Mucosa of gallbladder (tissue), 1 donor: ENCODE results near the gene WDFY4. TPM values are rescaled to one million over a fixed set of nuclear protein-coding genes. Genes with fewer than 3 reads are reported as not detected.

ENCODE experiments used
- DNase-seq: peaks from one replicate; pipeline ENCODE4 v3.0.0-alpha.2; 2020; ENCODE audit warnings: low spot score
- total RNA-seq: library from RNA; stranded (reverse); gene quantifications from one replicate; pipeline ENCODE4 v1.2.1, GENCODE V29; 2021
- donor health status: DM: no; HTN: no; CAD: no.

The WDFY4 gene
- total RNA-seq, 1 donor from 2014 or later, result 8.7 TPM

DNA sequence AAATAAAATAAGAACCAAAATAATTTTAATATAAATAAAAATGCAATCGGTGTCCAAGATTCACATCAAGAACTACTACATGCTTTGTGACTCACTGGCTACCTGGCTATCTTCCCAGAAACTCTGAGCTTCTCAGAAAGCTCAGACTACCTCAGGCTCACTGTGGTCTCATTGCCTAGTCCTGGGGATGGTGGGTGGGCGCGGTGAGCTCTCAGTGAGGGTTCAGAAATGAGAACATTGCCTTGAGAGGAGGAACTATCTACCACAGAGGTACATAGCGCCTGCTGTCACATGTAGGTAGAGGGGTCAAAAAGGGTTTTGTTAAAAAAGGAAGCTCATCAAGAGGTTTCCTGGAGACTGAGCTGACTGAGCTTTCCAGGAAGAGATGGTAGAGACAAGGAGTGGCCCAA, 108.0 kb downstream of the WDFY4 start:
- DNase-seq, result peak; percentile 57

DNA sequence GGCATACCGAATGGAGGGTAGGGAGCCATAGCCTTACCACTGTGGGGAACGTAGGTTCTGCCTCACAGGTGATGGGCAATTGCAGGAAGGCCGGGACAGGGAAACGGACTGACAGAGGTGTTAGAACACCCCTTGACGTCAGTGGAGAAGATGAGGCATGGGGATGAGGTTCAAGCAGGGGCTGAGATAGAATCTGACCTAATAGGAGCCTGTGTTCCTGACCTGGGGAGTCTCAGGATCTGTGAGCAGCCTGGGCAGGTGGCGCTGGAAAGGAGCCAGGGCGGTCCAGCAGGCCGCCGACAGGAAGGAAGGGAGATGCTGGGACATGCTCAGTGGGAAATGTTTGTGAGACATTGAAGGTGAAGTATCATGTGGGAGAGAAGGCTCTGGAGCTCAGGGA, 109.4 kb downstream of the WDFY4 start:
- no peak for DNase-seq

DNA sequence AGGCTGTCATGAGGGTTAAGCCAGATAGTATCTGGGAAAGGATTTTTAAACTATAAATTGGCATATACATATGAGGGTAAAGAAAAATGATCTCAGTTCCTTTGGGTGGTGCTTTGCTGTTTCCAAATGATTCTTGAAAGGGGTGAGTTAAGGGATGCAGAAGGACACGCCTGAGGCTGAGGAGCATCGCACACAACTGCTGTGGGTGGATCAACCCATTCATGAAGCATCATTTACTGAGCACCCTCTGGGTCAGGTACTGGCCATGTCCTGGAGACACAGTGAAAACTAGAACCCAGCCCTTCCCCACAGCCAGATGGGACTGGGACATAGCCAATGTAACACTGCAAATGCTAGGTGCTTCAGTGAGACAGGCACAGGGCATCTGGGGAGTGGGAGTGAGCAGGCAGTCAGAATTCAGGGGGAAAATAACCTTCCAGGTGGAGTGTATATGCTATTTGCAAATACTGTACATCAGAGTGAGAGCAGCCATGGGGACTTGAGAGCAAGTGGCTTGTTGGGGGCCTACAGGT, 112.1 kb downstream of the WDFY4 start:
- DNase-seq, result no peak

DNA sequence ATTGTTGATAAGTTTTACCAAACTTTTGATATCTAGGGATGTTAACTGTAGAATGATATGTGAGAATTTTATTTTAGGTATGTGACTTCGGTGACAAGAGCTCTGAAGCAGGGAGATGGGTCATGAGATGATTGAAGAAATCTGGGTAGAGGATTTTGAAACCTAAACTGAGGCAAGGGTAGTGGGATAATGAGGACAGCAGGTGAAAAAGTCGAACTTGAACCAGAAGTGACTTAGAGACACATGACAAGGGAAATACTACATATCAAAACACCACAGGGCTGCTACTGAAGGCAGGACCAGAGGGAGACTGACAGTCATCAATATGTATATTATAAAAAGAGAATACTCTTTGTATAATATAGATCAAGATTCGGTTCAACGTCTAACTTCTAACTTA, 113.2 kb downstream of the WDFY4 start:
- DNase-seq, result no peak

DNA sequence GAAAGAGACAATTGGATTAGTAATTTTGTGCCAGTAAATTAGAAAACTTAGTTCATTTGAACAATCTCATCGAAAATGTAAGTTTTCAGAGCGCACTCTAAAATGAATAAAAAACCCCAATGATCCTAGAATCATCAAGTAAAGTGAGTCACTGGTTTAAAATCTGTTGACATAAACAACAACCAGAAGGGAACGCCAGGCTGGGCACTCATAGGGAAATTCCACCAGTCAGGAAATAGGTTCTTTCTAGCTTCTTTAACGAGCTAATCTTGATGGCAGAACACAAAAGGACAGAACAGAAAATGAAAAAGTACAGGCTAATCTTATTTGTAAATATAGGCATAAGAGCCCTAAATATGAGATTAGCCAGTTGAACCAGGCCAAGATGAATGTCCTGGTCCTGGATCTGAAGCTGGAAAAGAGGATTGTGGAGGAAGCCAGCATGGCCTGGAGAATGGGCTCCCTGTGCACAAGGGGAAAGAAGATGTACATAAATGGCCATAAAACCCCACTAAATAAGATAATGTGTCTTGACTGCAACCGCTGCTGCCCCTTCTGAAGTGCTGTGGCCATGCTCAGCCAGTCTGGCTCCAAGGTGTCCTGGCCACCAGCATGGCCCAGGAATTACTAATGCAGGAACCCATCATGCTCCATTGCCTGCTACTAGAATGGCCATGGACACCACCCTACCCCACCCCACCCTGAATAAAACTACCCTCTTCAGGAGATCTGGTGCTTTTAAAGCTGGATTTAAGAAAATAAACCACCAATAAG, 114.0 kb downstream of the WDFY4 start:
- DNase-seq, result no peak

DNA sequence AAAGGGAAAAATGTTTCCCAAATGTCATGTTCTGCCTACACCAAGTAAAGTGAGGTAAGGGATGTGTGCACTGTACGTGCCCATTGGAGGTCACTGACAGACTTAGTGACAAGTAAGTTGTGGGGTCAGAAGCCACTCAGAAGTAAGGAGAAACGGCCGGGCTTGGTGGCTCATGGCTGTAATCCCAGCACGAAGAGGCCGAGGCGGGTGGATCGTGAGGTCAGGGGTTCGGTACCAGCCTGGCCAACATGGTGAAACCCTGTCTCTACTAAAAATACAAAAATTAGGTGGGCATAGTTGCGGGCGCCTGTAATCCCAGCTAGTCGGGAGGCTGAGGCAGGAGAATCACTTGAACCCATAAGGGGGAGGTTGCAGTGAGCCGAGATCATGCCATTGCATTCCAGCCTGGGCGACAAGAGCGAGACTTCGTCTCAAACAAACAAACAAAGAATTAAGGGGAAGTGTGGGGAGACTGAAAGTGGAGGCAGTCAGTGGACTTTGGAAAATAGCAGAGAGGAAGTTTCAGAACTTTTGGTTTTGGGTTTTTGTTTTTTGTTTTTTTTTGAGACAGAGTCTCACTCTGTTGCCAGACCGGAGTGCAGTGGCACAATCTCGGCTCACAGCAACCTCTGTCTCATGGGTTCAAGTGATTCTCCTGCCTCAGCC, 114.8 kb downstream of the WDFY4 start:
- no peak for DNase-seq

DNA sequence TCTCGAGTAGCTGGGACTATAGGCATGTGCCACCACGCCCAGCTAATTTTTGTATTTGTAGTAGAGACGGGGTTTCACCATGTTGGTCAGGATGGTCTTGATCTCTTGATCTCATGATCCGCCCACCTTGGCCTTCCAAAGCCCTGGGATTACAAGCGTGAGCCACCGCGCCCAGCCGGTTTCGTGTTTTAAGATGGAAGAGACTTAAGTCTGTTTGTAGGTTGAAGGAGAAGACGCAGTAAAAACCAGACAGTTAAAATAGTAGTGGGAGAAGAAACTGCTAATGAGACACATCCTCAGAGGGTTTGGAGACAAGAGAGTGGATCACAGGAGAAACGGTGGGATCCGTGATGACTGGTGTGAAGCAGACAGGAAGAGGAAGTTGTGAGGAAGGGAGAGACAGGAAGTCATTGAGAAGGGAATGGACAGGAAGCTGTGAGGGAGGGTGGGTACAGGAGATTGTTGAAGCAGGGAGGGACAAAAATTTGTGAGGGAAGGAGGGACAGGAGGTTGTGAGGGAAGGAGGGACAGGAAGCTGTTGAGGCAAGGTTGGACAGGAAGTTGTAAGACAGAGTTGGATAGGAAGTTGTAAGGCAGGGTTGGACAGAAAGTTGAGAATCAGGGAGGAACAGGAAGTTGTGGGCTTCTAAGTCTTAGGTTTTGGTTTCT, 115.5 kb downstream of the WDFY4 start:
- no peak for DNase-seq

DNA sequence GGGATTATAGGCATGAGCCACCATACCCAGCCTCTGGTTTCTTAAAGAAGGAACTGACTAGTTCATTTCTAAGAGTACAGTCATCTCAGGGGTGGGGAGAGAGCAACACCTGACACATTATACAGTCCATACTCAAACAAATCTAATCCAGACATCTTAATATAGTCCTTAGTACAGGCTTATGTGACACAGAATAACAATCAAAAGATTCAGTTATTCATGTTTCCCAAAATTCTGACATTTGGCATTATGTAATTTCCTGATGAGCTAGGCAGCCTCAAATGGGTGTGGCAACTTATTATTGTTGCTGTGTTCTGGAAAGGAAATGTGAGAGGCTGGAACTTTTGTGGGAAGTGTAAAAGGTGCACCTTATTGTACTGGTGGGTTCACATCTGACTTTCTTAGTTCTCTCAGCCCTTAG, 116.3 kb downstream of the WDFY4 start:
- no peak for DNase-seq

DNA sequence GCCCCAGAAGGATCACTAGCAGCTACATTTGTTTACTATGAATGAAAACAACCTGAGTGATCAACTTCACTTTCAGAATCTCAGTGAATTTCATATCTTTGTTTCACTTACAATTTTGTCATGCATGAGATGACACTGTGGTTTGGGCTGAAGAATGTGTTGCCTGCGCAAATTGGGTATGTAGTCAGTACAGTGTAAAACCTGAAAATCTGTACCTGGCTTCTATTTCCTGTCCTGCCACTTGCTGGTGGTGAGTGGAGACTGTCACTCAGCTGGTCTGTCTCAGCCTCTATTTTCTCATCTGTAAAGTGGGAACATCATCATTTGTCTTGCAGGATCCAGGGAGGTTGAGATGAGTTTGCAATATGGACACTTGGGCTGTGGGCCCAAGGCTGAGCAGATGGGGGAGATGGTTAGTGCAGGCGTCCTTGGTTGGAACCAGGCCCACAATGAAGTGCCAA, 118.0 kb downstream of the WDFY4 start:
- no peak for DNase-seq

DNA sequence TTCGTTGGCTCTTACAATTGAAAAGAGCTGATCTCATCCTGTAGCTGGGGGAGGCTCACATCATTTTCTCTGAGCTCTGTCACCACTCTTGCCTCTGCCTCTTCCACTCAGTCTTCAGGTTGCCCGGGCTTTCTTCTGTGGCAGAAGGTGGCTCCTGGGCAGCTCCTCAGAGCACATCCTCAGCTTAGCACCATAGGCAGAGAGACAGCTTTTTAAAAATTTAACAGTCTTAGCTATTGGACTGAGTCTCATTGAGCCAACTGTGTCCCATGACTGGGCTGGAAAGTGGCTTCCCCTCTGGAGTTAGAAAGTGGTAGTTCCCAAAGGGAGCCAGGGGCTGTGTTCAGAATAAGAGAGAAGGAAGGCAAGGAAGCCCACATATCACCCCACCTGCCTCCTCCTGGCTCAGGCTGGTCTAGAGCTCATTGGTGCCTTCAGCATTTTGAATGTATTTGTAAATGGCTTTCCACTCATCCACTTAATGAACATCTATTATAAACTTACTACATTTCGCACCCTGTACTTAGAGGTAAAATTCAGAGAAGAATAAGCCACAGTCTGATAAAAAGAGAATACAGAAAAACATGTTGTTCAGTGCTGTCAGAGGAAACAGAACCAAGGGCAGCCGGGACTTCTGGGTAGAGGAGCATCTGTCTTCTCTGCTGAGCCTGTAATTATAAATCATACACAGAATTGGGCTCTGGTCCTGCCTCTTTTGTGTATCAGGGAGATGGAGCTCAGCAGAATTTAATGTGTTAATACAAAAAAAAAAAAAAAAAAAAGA, 119.3 kb downstream of the WDFY4 start:
- DNase-seq, result no peak

DNA sequence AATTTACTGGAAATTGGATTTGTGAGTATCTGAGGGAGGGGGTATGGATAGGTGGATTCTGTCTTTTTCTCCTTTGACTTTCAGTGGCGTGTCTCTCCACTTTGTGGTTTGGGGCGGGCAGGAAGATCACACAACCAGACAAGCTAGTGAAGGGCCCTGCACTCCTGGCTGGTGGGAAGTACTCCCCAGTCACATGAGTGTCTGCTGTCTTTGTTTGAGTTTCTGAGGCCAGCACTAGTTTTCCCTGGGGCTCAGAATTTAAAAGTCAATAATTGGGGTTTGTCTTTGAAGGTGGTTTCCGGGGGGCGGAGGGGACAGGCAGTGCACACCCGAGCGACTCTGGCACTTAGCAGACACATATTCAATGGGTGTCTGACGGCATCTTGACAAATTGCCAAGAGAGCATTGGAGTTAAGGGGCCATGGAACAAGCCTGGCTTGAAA, 120.1 kb downstream of the WDFY4 start:
- peak; percentile 16 for DNase-seq

DNA sequence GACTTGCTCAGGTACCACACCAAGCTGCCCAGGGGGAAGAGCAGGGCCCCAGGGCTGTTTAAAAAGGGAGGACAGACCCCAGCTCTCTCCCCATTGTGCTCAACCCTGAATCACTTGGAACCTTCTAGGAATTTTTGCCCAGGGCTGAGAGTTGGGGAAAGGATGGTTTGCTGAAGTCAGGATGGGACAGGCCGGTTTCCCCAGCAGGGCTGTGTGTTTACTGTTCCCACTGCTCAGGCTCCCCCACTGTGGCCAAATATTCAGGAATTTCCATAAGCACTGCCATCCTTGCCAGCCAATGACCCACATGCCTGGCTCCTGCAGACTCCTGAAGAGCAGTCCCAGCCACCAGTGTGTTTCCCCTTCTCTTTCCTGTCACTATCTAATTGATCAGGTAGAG, 120.7 kb downstream of the WDFY4 start:
- no peak for DNase-seq

DNA sequence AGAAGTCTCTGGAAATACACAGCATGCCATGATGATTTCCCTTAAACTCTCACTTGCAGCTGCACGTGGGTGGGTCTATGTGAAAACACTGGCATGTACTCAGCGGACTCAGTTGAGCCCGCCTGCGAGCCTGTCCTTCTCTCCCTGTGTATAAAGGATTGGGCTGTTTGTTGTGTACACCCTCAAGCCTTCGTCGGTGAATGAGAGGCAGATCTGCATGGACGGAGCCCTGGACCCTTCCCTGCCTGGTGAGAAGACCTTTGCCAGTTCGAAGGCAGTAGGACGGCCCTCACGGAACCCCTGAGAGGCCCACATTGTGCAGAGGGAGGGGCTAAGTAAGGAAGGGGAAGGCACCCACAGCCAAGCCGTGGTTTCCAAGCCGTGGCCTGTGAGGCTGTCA, 121.2 kb downstream of the WDFY4 start:
- DNase-seq, result no peak

DNA sequence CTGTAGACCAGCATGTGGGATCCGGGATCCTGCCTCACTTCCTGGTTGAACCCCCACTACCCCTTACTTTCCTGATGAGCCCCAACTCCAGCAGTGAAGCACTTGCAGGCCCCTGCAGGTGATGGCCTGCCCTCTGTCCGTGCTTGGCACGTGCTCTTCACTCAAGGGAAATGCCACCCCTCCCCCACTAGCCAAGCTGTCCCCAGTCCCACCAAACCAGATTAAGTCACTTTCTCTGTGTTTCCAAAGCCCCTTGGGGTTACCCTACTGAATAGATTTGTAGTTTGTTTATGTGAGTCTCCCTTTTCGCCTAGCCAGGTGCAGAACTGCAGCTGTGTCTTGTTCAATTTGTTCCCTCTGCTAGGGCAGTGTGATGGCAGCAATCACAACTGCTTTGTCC, 121.7 kb downstream of the WDFY4 start:
- DNase-seq, result no peak

DNA sequence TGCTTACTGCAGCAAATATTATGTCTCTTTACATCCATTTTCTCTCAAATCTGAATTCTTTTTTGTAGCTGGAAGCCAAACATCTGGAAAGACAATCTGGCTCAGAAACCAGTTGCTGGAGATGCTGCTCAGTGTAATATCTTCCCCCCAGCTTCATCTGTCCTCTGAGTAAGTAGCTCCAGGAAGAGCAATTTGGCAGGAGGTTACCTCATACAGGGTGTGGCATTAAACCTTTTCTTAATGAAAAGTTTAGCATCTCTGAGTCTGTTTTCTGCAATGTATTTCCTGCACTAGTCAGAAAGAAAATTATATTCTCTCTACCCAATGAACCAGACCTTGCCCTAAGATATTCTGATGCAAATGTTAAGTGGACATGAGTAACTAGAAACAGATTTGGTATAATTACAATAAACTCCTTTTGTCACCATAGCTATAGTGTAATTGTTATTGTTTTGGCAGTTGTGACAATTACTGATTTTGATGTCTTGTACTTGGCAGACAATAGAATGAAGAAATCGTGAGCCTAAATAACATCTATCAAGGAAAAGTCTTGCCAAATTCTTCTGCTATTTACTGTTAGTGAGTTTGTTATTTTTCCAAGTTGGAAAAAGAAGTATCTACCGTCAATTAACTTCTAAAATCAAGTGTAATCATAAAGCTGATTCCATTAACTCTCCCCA, 123.3 kb downstream of the WDFY4 start:
- no peak for DNase-seq

DNA sequence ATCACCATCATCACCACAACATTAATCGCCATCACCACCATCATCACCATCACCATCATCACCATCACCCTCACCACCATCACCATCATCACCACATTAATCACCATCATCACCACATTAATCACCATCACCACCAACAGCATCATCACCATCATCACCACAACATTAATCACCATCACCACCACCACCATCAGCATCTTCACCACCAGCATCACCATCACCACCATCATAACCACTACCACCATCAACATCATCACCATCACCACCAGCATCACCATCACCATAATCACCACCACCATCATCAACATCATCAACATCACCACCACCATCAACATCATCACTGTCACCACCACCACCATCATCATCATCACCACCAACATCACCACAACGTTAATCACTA, 124.6 kb downstream of the WDFY4 start:
- DNase-seq, result no peak

DNA sequence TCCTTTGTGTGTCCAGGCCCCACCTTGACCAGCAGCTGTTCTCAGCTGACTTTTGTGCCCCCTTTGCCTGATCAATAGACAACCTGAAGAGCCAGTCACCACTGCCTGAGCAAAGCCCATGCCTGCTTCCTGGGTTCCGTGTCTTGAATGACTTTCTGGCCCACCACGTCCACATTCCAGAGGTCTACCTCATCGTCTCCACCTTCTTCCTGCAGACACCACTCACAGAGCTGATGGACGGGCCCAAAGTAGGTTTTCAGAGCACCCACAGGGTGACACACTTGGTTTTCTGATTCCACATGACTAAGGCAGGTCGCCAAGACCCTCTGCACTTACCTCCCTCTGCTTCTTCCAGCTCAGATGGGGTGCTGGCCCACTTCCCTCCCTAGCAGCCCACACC, 126.8 kb downstream of the WDFY4 start:
- DNase-seq, result no peak

DNA sequence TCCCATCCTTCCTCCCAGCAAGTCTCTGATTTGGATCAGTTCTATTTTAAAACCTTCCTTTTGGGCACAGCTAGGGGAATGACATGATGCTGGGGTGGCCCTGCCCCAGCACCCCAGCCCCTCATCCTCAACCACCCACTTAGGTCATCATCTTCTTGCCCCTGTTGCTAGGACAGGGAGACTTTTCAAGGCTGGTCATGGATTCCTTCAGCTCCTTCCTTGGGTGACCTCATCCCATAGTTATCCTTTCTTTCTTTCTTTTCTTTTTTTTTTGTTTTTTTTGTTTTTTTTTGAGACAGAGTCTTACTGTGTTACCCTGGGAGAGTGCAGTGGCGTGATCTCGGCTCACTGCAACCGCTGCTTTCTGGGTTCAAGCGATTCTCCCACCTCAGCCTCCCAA, 127.2 kb downstream of the WDFY4 start:
- no peak for DNase-seq

DNA sequence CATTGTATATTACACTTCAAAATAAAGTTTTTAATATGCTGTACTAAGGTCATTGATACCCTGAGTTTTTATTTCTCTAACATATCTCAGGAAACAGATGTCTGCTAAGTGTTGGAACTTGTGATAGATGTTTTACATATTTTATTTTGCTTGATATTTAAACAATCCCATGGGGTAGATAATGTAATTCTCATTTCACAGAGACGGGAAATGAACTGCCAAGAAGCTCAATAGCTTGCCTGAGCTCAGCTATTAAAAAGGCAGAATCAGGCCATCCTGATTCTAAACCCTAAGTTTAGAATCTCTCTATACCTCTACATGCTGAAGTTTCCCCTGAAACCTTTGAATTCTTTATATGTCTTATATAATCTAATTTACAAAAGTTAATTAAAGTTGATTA, 128.6 kb downstream of the WDFY4 start:
- no peak for DNase-seq

DNA sequence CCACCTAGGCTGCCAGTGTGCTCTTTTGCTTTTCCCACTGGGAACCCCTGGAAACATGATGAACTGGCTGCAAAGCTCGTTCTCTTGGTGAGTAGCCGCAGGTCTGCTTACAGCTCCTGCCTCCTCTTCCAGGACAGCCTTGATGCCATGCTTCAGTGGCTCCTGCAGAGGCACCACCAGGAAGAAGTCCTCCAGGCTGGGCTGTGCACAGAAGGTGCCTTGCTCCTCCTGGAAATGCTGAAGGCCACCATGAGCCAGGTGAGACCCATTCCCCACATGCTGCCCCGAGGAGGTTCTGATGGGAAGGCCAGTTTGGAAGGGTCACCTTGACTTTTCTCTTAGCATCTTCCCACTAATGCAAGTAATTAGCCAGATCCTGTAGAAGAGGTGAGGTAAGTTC, 129.2 kb downstream of the WDFY4 start:
- DNase-seq, result no peak

DNA sequence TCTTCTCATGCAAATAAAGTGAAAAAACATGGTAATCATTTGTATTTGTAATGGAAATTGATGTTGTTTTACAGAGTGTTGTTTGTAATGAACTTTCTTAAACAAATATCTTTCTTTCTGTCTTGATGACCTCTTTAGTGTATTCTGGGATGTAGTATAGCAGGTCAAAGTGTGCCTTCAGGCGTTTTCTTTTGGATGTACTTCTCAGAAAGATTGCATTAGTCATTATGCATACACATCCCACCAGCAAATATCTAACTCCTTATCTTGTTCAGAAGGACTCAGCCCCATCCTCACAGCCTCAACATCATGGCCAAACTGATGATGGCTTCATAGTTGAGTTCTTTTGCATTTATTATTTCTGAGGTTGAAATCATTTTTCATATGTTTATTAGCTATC, 130.3 kb downstream of the WDFY4 start:
- DNase-seq, result no peak
